Activated T-helper 1 cell treated with anti-CD3 and anti-CD28 coated beads, Interleukin-12 subunit alpha, Interleukin-12 subunit beta, Interleukin-2, Interleukin-4 antibody, amounts not matched to agents 30 ng/mL and 10 ng/mL and 1 ng/mL, durations not matched to agents 14 hours and 24 hours and 36 hours (primary cell): ENCODE measurements around the gene EFEMP1. TPM values are rescaled to one million over a fixed set of nuclear protein-coding genes. Genes with fewer than 3 reads are reported as not detected.

Experiments used
- DNase-seq: peaks from one replicate; pipeline ENCODE4 v3.0.0; 2021; ENCODE audit warnings: low spot score
- H3K27ac Mint-ChIP-seq: one replicate; pipeline ENCODE4 v1.8.0; 2021; ENCODE audit warnings: mild to moderate bottlenecking, mixed read lengths
- H3K27me3 Mint-ChIP-seq: one replicate; pipeline ENCODE4 v1.8.0; 2022; ENCODE audit warnings: mild to moderate bottlenecking, moderate library complexity, mixed read lengths; ENCODE audit not compliant: insufficient read depth
- H3K36me3 Mint-ChIP-seq: one replicate; pipeline ENCODE4 v1.8.0; 2021; ENCODE audit warnings: low read depth, mixed read lengths
- H3K4me1 Mint-ChIP-seq: one replicate; pipeline ENCODE4 v1.8.0; 2021; ENCODE audit warnings: low read depth, mixed read lengths
- H3K4me3 Mint-ChIP-seq: one replicate; pipeline ENCODE4 v1.8.0; 2021; ENCODE audit warnings: mild to moderate bottlenecking, moderate library complexity, mixed read lengths
- H3K9me3 Mint-ChIP-seq: one replicate; pipeline ENCODE4 v1.8.0; 2021; ENCODE audit warnings: mixed read lengths
- intact Hi-C: fragments of 100-400 bp; cut with micrococcal nuclease; formaldehyde crosslinking; loops from one replicate; pipeline ENCODE4 v1.15.1; 2024
- total RNA-seq: library from RNA; stranded (reverse); gene quantifications from 2 replicates; pipeline ENCODE4 v1.2.3, GENCODE V29; 2022

Gene EFEMP1
- total RNA-seq, 1 donor from 2014 or later = not detected

DNA sequence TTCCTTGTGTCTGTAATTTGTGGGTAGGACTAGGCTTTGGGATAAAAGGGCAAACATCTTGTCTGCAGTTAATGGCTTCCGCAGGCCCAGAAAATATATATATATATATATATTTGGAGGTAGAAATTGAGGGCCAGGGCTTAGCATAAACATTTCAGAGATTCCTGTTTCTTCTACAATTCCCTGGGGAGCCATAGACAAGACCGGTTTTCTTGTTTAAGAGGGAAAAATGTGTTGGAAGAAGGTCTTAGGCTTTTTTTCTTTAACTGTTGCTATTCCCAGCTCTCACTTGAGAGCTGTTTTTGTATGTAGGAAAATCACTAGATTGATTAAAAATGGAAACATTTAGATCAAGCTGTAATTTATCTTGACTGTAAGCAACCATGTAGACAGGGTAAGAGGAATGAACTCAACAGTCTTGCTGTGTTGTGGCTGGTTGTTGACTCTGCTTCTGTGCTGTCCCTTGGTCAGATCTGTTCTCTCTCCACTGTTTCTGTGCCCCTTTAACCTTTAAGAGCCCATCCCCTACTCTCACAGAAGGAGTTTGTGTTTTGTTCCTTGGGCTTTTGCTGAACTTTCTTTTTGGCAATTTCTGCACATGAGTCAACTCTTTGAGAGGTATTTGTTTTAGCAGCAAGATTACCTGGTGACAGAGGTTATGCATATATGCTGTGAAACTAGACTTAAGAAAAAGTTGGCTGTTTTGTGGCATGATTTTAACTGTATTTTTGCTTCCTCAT, 58.3 kb downstream of the EFEMP1 start:
- Mint-ChIP-seq H3K27ac (no peak overlapping the region), H3K4me1 (no peaks in the 10 kb centered on the region), H3K36me3 (no peaks in the 10 kb centered on the region), H3K9me3 (no peaks in the 10 kb centered on the region), H3K27me3 (no peaks in the 10 kb centered on the region), H3K4me3 (no peak overlapping the region)
- intact Hi-C loops = no loop called here
- no peak for DNase-seq

GRCh38 chr2:55864351-55865084, 59.1 kb downstream of the EFEMP1 start:
- no peaks in the 10 kb centered on the region for H3K4me1 Mint-ChIP-seq
- no peaks in the 10 kb centered on the region for H3K36me3 Mint-ChIP-seq
- H3K9me3 Mint-ChIP-seq = no peaks in the 10 kb centered on the region
- H3K4me3 Mint-ChIP-seq = no peak overlapping the region
- intact Hi-C loops = no loop called here
- DNase-seq = no peak
- H3K27ac Mint-ChIP-seq = no peak overlapping the region
- no peaks in the 10 kb centered on the region for H3K27me3 Mint-ChIP-seq

DNA sequence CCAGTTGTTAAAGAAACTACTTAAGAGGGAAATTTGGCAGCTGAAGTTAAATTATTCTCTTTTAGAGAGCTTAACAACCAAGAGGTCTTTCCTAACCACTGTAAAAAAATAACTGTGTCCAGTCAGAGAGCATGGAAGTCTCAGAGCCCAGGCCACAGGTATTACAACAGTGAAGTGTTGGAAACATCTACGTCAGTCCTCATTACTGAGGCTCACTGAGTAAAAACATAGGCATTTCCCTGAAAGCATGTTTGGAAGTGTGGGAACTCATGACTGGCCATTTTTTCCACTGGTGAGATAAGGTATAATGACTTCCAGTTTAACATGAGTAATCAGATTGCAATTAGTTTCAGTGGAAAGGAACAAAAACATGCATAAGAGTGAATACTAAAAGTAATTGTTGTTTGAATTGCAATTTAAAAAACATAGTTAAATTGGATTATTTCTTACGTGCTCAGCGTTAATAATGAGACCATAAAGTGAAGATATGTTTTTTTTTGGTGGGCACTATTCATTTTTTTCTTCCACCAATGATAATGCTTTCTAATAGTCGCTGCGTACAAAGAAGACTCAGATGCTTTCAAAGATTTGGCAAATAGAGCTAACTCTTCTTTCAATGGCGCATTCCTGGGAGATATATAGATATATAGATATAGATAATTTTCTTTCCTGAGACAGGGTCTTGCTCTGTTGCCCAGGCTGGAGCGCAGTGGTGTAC, 60.8 kb downstream of the EFEMP1 start:
- no peaks in the 10 kb centered on the region for H3K9me3 Mint-ChIP-seq
- H3K4me1 Mint-ChIP-seq = no peaks in the 10 kb centered on the region
- H3K4me3 Mint-ChIP-seq = no peak overlapping the region
- no peak overlapping the region for H3K27ac Mint-ChIP-seq
- H3K36me3 Mint-ChIP-seq = no peaks in the 10 kb centered on the region
- intact Hi-C loops = no loop called here
- no peaks in the 10 kb centered on the region for H3K27me3 Mint-ChIP-seq
- no peak for DNase-seq

DNA sequence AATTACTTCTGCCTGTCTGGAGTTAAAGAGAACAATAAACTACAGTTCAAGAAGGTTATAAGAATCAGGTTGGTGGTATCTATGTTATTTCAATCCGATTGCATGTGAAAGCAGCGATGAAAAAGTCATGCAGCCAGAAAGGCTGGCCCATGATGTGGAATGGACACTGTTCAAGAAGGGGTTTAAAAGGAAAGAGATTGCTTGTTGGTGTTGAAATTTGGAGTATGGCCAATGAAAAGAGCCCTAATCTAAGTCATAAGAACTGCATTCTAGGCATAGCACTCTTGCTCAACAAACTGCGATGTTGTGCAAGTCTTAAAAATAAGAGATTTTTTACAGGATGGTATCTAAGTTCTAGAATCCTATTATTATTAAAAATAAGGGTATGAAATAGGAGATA, 61.3 kb downstream of the EFEMP1 start:
- H3K4me3 Mint-ChIP-seq = no peak overlapping the region
- no peaks in the 10 kb centered on the region for H3K36me3 Mint-ChIP-seq
- H3K27me3 Mint-ChIP-seq = no peaks in the 10 kb centered on the region
- intact Hi-C loops = no loop called here
- DNase-seq = no peak
- no peak overlapping the region for H3K27ac Mint-ChIP-seq
- H3K4me1 Mint-ChIP-seq = no peaks in the 10 kb centered on the region
- no peaks in the 10 kb centered on the region for H3K9me3 Mint-ChIP-seq

- Mint-ChIP-seq H3K9me3 (no peaks in the 10 kb centered on the region), H3K27me3 (no peaks in the 10 kb centered on the region), H3K27ac (no peak overlapping the region), H3K4me3 (no peak overlapping the region), H3K4me1 (no peaks in the 10 kb centered on the region), H3K36me3 (no peaks in the 10 kb centered on the region)
- no peak for DNase-seq
- intact Hi-C loops = no loop called here
Measured at GRCh38 chr2:55861733-55862132, 61.8 kb downstream of the EFEMP1 start.

DNA sequence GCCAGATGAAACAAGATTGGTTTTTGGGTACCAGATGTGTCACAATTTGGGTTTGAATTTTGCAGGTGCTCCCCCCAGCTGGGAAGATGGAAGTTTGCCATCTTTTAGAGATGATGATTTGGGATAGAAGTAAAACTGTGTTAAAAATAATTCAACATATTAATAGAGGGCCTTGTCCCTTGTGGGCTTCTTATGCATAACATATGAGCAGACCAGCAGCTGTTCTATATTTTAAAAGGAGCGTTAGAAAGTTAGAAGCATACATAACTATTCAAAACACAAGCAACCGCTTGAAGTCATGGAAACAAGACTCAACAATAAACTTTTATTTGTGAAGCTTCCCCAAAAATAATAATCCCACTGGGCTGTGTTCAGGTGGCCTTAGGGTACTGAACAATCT, 62.8 kb downstream of the EFEMP1 start:
- H3K4me3 Mint-ChIP-seq = no peak overlapping the region
- H3K4me1 Mint-ChIP-seq = no peaks in the 10 kb centered on the region
- intact Hi-C loops = no loop called here
- no peak overlapping the region for H3K27ac Mint-ChIP-seq
- DNase-seq = no peak
- H3K36me3 Mint-ChIP-seq = no peaks in the 10 kb centered on the region
- no peaks in the 10 kb centered on the region for H3K27me3 Mint-ChIP-seq
- no peaks in the 10 kb centered on the region for H3K9me3 Mint-ChIP-seq

GRCh38 chr2:55859875-55860274, 63.7 kb downstream of the EFEMP1 start:
- H3K9me3 Mint-ChIP-seq = no peaks in the 10 kb centered on the region
- no peak overlapping the region for H3K4me3 Mint-ChIP-seq
- DNase-seq = no peak
- H3K27ac Mint-ChIP-seq = no peak overlapping the region
- H3K4me1 Mint-ChIP-seq = no peaks in the 10 kb centered on the region
- H3K36me3 Mint-ChIP-seq = no peaks in the 10 kb centered on the region
- H3K27me3 Mint-ChIP-seq = no peaks in the 10 kb centered on the region
- intact Hi-C loops = no loop called here

DNA sequence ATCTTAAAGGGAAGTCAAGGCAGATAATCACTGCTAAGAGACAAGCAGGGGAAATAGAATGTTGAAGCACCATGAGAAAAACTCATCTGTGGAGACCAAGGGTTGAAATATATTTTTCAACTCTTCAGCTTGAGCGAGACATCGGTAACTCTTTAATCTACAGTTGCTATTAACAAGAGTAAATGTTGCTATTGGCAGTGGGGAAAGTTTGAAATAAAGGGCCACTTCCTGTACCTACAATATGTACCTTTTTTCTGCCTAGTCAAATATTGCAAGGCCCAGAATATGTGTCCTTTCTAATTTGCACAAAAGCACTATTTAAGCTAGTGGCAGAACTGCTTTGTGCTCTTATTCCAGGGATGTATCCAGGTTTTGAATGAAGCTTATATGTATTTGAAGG, 65.8 kb downstream of the EFEMP1 start:
- no peak overlapping the region for H3K27ac Mint-ChIP-seq
- no peaks in the 10 kb centered on the region for H3K27me3 Mint-ChIP-seq
- H3K9me3 Mint-ChIP-seq = no peaks in the 10 kb centered on the region
- no peaks in the 10 kb centered on the region for H3K36me3 Mint-ChIP-seq
- no peak overlapping the region for H3K4me3 Mint-ChIP-seq
- no peak for DNase-seq
- H3K4me1 Mint-ChIP-seq = no peaks in the 10 kb centered on the region
- intact Hi-C loops = no loop called here

- no peaks in the 10 kb centered on the region for H3K4me1 Mint-ChIP-seq
- intact Hi-C loops = no loop called here
- H3K27me3 Mint-ChIP-seq = no peaks in the 10 kb centered on the region
- H3K27ac Mint-ChIP-seq = no peak overlapping the region
- H3K9me3 Mint-ChIP-seq = no peaks in the 10 kb centered on the region
- no peaks in the 10 kb centered on the region for H3K36me3 Mint-ChIP-seq
- DNase-seq = no peak
- H3K4me3 Mint-ChIP-seq = no peak overlapping the region
Measured at GRCh38 chr2:55856936-55857335, 66.6 kb downstream of the EFEMP1 start.

- Mint-ChIP-seq H3K27me3 (peaks cover 2% of the 10 kb centered on the region), H3K4me3 (no peak overlapping the region), H3K9me3 (no peaks in the 10 kb centered on the region), H3K27ac (no peak overlapping the region), H3K36me3 (no peaks in the 10 kb centered on the region), H3K4me1 (no peaks in the 10 kb centered on the region)
- intact Hi-C loops = no loop called here
- DNase-seq = no peak
Measured at GRCh38 chr2:55848096-55848495, 75.5 kb downstream of the EFEMP1 start.

GRCh38 chr2:55846426-55846825, 77.2 kb downstream of the EFEMP1 start:
- intact Hi-C loops = no loop called here
- DNase-seq = no peak
- Mint-ChIP-seq H3K27me3 (peaks cover 2% of the 10 kb centered on the region), H3K9me3 (no peaks in the 10 kb centered on the region), H3K4me1 (no peaks in the 10 kb centered on the region), H3K4me3 (no peak overlapping the region), H3K36me3 (no peaks in the 10 kb centered on the region), H3K27ac (no peak overlapping the region)

DNA sequence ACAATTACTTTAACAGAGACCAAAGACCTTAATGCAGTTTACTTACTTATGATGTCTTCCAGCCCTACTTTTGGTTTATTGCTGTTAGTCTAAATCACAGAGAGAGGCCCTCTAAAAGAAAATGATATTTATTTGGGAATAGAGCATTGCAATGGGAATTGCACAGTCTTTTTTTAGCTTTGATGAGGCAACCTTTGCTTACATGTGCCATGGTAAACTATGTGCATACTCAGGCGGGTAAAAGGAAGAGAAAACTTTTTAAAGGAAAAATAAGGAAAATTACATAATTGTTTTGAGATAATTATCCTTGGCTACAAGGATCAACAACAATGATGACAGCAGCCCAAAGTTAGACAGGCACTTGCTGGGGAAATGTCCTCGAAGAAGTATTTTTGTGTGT, 78.6 kb downstream of the EFEMP1 start:
- H3K36me3 Mint-ChIP-seq = no peaks in the 10 kb centered on the region
- H3K27me3 Mint-ChIP-seq = peaks cover 2% of the 10 kb centered on the region
- no peaks in the 10 kb centered on the region for H3K4me1 Mint-ChIP-seq
- H3K9me3 Mint-ChIP-seq = no peaks in the 10 kb centered on the region
- H3K27ac Mint-ChIP-seq = no peak overlapping the region
- DNase-seq = no peak
- intact Hi-C loops = no loop called here
- no peak overlapping the region for H3K4me3 Mint-ChIP-seq

- Mint-ChIP-seq H3K36me3 (no peaks in the 10 kb centered on the region), H3K4me3 (no peak overlapping the region), H3K27ac (no peak overlapping the region), H3K4me1 (no peaks in the 10 kb centered on the region), H3K27me3 (peaks cover 2% of the 10 kb centered on the region), H3K9me3 (no peaks in the 10 kb centered on the region)
- DNase-seq = no peak
- intact Hi-C loops = no loop called here
Measured at GRCh38 chr2:55843994-55844345, 79.6 kb downstream of the EFEMP1 start.
